ENCODE measurements around the gene SIRPA. TPM values are rescaled to one million over a fixed set of nuclear protein-coding genes. Genes with fewer than 3 reads are reported as not detected.

Gene SIRPA
- total and polyA plus RNA-seq, 11 donors, result 8.6 to 73.5 (median 28.5) TPM

DNA sequence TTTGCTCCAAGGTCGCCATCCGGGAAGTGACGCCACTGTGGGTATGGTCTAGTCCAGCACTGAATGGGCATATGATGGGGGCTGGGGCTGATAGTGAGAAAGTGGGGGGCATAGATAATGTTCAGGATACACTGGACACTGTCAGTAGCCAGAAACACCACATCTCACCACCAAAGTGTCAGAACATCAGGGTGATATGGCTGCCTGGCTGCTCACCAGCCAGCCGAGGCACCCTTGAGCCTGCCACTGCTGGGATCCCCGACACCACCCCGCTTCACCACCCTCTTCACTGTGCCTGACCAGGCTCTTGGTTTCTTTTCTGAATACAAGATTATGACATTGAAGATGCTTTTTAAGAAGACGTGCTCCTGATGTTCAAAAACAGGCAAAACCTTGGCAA lies 46.9 kb downstream of the SIRPA start:
- WGBS, 4 donors, result 63 to 79% (median 66%) methylated on average over 7 of the region's 7 CpGs
- TF ChIP-seq, protein P1, sequence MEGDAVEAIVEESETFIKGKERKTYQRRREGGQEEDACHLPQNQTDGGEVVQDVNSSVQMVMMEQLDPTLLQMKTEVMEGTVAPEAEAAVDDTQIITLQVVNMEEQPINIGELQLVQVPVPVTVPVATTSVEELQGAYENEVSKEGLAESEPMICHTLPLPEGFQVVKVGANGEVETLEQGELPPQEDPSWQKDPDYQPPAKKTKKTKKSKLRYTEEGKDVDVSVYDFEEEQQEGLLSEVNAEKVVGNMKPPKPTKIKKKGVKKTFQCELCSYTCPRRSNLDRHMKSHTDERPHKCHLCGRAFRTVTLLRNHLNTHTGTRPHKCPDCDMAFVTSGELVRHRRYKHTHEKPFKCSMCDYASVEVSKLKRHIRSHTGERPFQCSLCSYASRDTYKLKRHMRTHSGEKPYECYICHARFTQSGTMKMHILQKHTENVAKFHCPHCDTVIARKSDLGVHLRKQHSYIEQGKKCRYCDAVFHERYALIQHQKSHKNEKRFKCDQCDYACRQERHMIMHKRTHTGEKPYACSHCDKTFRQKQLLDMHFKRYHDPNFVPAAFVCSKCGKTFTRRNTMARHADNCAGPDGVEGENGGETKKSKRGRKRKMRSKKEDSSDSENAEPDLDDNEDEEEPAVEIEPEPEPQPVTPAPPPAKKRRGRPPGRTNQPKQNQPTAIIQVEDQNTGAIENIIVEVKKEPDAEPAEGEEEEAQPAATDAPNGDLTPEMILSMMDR (IDR thresholded peaks at IDR 0.05), result no peak
- TF ChIP-seq POLR2A (IDR thresholded peaks at IDR 0.05), result no peak
- Histone ChIP-seq H3K36me3 (peaks cover 0 to 19% (median 5%) of the 10 kb centered on the region in 9 donors), H3K4me3 (no peak overlapping the region), H3K27ac (no peak overlapping the region), H3K4me1 (peaks cover 0 to 59% (median 4%) of the 10 kb centered on the region in 12 donors), H3K27me3 (peaks cover 0 to 11% (median 0%) of the 10 kb centered on the region in 9 donors), H3K9me3 (no peaks in the 10 kb centered on the region)
- intact Hi-C loops (cut with DNase I), result no loop called here
- DNase-seq (no peak), ATAC-seq (peak in 2 of 4 donors; percentile 23 to 25)

DNA sequence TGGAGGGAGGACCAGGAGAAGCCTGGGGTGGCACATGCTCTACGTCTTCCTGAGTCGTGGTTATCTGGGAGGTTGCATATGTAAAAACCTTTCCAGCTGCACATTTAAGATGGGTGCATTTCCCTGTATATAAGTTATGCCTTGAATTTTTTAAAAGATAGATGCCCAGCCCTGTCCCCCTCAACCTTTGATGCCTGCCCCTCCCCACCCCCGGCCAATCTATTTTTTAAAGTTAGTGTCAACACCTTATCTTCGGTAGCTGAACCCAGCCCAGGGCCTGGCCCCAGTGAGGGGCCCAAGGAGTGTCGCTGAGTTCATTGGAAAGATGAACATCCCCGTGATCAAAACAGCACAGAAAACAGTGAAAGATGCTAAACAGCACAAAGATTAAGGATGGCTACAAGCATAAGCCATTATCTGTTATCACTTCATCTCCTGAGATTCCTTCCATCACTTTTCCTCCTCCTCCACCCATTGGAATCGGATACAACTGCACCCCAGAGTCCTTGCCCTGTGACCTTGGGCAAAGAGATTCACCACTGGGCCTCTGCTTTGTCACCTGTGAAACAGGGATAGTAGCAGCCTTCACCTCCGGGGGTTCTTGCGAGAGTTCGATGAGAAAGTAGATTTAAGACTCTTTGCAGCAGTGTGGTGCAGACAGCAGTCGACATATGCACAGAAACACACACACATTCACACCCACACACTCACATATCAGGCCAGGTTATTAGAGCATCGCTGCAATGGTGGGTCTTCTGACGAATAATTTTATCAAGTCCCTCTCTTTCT lies 47.5 kb downstream of the SIRPA start:
- Histone ChIP-seq H3K36me3 (peaks cover 0 to 14% (median 5%) of the 10 kb centered on the region in 9 donors), H3K4me3 (no peak overlapping the region), H3K9me3 (no peaks in the 10 kb centered on the region), H3K27me3 (peaks cover 0 to 11% (median 0%) of the 10 kb centered on the region in 9 donors), H3K27ac (no peak overlapping the region), H3K4me1 (peaks cover 0 to 65% (median 6%) of the 10 kb centered on the region in 12 donors)
- intact Hi-C loops (cut with DNase I), result no loop called here
- ATAC-seq, result no peak
- no peak for TF ChIP-seq POLR2A (IDR thresholded peaks at IDR 0.05)
- TF ChIP-seq, protein P1 (IDR thresholded peaks at IDR 0.05), result no peak
- WGBS, 4 donors, result 56 to 65% (median 60%) methylated on average over 13 of the region's 13 CpGs
- DNase-seq, result no peak

DNA sequence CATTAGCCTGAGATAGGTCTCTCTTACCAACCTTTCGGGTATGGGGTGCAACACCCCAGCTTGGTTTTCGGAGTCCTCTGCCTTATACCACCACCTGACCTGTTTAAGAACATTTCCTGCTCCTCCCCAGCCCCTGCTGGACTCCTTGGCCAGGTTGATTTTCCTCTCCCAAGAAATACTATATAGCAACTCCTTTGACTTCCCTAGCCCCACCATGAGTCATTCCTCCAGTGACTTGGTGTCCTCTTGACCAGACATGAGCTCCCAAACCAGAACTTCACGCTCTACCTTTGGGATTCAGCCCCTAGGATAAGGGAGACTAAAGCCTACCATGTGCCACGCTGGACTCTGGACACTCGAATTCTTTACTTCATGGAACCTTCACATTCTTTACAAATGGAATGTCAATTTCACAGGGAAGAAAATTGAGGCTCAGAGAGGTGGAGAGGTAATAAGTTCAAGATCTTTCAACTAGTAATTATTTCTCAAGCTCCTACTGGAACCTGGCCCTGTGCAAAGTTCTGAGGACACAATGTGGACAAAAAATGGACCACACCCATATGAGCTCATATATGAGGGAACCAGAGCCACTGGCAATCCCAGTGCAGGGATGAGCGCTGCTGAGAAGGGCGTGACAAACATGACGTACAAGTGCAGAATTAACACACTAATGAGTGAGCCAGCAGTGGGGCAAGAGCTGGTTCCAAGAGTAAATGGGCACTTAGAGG lies 48.2 kb downstream of the SIRPA start:
- DNase-seq (peak in 2 of 5 donors; percentile 54 to 60), ATAC-seq (peak in 2 of 4 donors; percentile 59 to 61)
- Histone ChIP-seq H3K4me3 (no peak overlapping the region), H3K36me3 (peaks cover 0 to 9% (median 3%) of the 10 kb centered on the region in 9 donors), H3K27me3 (peaks cover 0 to 11% (median 0%) of the 10 kb centered on the region in 9 donors), H3K4me1 (peaks cover 0 to 73% (median 6%) of the 10 kb centered on the region in 12 donors), H3K9me3 (no peaks in the 10 kb centered on the region), H3K27ac (no peak overlapping the region)
- intact Hi-C loops (cut with DNase I), result no loop called here
- TF ChIP-seq POLR2A (IDR thresholded peaks at IDR 0.05), result no peak
- TF ChIP-seq, protein P1 (IDR thresholded peaks at IDR 0.05), result no peak
- 71 to 80% (median 75%) methylated on average over 8 of the region's 8 CpGs for WGBS, 4 donors
